Measurements from ENCODE around the gene UBE2QL1.

Gene UBE2QL1

DNA sequence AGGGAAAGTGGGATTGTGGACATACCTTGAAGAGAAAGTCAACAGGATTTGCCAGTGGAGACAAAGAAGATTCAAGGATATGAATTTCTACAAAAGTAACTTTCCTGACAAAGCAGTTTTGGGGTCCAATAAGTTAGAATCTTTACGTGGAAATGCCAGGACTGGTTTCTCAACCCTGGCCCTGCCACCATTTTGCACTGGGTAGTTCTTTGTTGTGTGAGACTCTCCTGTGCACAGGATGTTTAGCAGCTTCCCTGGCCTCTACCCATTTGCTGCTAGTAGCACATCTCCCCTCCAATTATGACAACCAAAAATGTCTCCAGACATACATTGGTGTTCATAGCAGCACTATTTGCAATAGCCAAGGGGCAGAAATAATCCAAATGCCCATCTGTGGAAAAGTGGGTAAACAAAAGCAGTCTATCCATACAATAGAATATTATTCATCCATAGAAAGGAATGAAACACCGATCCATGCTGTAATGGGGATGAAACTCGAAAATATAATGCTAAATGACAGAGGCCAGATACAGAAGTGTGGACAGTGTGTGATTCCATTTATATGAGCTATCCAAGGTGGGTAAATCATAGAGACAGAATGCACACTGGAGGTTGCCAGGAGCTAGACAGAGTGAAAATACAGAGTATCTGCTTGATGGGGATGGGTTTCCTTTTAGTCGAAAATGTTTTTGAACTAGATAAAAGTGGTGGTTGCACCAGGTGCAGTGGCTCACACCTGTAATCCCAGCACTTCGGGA is 92.8 kb downstream of the UBE2QL1 start:
- no peak for DNase-seq

DNA sequence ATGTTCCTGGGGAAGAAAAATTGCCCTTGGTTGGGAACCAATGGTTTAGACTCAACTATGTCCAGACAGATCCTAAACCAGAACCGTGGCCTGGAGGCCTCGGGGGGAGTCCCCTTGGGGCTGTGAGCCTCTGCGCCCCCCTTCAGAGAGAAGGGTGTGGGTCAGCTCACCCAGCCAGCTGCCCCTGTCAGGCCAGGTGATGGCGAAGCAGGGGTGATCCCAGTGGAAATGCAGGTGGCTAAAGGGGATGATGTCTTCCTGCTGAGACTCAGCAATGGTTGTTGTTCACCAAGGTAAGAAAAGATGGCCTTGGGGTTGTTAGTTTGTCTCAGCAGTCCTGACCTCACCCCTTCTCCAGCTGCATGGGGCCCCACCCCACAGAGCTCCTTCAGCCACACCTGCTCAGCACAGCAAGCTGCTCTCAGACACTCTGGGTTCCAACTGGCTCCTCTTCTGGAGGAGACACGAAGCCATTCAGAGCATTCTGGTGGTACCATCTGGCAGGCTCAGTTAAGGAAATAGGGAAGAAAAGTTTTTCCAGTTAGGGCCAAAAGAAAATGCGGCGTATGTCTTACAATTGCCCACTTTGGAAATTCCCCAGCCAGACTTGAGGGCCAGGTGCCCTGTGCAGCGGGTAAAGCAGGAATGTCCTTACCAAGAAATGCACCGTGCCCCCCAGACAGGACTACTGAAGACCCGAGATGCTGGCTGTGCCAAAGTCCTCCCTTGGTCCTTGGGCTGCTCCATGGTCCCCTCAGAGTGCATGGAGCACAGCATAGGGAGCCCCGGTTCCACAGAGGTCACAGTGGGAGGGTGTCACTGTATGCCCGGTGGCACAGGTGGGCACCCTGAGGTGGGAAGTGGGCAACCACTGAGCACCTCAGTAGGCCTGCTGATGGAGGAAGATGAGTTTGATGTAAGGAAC is 94.0 kb downstream of the UBE2QL1 start:
- DNase-seq, result no peak

DNA sequence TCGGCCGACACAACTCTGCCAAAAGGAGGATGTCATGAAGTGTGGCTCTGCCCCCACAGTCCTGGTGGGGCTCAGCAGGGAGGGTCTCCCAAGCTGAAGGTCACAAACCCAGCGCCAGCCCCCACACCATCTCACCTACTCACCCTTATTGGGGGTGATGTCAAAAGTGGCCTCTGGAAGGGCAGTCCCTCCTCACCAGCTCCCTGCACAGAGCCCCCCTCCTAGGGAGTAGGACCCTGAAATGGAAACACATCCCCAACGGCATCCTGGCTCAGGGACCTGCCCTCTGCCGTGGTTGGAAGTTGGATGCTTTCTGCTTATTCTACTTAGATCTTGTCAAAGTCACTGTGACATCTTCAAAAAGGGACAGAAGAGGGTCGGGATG is 94.7 kb downstream of the UBE2QL1 start:
- no peak for DNase-seq

DNA sequence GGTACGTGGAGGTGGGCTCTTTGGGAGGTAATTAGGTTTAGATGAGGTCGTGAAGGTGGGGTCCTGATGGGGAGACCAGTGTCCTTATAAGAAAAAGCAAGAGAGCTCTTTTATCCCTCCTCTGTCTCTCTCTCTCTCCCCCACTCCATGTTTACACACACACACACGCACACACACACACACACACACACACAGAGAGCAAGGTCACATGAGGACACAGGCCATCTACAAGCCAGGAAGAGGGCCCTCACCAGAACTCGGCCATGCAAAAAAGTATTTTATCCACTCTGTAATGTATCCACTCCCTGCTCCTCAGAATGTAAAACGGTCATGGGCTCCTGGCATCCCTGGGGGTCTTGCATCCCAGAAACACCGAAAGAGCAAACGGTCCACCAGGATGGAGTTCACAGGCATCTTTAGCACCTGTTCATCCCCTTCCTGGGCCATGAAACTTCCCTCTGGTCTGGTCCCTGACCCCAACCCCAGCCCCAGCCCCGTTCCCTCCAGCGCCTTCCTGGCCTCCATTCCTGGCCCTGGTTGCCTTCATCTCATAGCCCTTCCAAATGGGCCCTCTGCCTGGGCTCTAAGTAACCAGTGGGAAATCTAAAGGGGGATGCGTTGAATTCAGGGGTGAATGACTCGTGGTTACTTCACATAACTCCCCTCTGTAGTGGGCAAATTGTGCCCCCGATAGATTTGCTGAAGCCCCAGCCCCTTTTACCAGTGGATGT is 95.3 kb downstream of the UBE2QL1 start:
- no peak for DNase-seq

Measured in femur (tissue), 1 donor.